Measurements from ENCODE around the gene GRM5.
"Not testable (repeated sequence)": the region's sequence is repeated elsewhere in the genome, so short reads cannot be mapped to it uniquely, and the experiment has no call there.

The GRM5 gene

DNA sequence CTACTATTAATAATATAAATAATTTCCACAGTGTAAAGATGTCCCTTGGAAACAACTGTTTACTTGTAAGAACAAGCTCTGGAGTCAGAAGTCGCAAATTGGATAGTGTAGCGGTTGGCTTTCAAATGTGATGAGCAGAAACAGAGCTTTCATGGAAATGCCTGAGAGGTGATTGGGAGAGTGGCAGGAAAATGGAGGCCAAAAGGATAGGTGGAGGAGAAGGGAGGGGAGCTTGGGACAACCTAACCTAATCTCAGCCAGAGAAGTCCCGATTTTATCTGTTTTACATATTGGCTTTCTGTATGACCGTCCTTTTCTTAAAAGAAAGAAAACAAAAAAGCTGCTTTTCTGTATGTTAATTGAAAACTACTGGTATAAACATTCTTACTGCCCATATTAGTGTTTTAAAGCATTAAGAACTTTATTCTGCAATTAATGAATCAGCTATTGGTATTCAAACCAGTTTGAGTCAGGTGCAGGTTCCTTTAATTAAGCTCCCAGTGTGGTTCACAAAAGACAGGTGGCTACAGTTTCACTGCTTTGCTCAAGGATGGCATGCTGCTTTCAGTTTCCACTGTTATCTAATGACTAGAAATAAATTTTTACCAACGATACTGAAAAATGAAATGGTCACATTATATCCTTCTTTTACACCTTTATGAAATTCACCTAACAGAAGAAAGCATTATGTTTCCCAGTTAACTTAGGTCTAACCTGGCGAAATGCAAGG is 117.8 kb downstream of the GRM5 start:
- not testable (repeated sequence) for H3K14ac ChIP-seq (ENCODE audit: low read length); H3K4ac ChIP-seq (ENCODE audit: low read length); H2BK5ac ChIP-seq (ENCODE audit: low read length); H2AFZ ChIP-seq (ENCODE audit: low read length); H3K9me3 ChIP-seq (replicated peaks in 1 of 2; ENCODE audit: control insufficient read depth in 2 of 2, insufficient read depth in 1 of 2, low read depth in 1 of 2, low read length in 2 of 2); H2BK15ac ChIP-seq (ENCODE audit: low read length); H4K91ac ChIP-seq (ENCODE audit: low read depth, low read length, poor library complexity); H2BK12ac ChIP-seq (ENCODE audit: low read length); H3K18ac ChIP-seq (ENCODE audit: low read length); H3K9ac ChIP-seq (ENCODE audit: low read depth, low read length, poor library complexity); H3K4me1 ChIP-seq (ENCODE audit: control insufficient read depth in 2 of 2, insufficient read depth in 1 of 2, low read depth in 1 of 2, low read length in 2 of 2); H3K4me3 ChIP-seq (ENCODE audit: low read length in 2 of 2); H3K4me2 ChIP-seq (ENCODE audit: insufficient read depth, low read length, poor library complexity, severe bottlenecking); H3K23ac ChIP-seq (ENCODE audit: low read depth, low read length, poor library complexity); H3K79me1 ChIP-seq (ENCODE audit: low read depth, low read length); H3K27ac ChIP-seq (replicated peaks; ENCODE audit: low read length); H4K8ac ChIP-seq (ENCODE audit: low read depth, low read length); DNase-seq (ENCODE audit: low spot score); H3K27me3 ChIP-seq (ENCODE audit: control insufficient read depth in 3 of 3, insufficient read depth in 3 of 3, low read depth in 1 of 3, low read length in 3 of 3); H3K36me3 ChIP-seq (replicated peaks in 1 of 2; ENCODE audit: control insufficient read depth in 2 of 2, insufficient read depth in 2 of 2, low read length in 2 of 2); H2AK5ac ChIP-seq (ENCODE audit: low read depth, low read length); H2BK120ac ChIP-seq (ENCODE audit: low read depth, low read length)
- no CpG with 5 or more reads among the region's 6 CpGs for WGBS, 2 donors (ENCODE audit: extremely low coverage in 2 of 2, insufficient read length in 2 of 2, insufficient replicate concordance in 1 of 2)

DNA sequence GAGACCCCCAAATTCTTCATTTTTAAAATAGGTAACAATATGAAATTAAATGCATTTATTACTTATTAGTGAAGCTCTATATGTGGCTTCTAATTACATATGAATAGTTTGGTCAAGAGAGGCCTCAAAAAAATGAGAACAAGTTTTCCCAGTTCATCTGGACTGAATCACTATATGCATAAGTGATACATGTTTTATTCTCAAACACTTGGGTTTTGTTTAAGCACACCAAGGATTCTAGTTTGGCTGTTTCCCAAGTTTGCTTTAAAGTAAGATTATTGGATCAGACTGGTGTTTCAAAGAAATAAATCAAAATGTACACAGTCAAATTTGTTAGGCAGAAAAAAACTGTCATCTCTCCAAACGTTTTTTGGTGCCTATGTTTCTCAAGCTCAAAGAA is 136.1 kb downstream of the GRM5 start:
- H3K4ac ChIP-seq (ENCODE audit: low read length); H2BK15ac ChIP-seq (ENCODE audit: low read length); H3K4me1 ChIP-seq (ENCODE audit: control insufficient read depth in 2 of 2, insufficient read depth in 1 of 2, low read depth in 1 of 2, low read length in 2 of 2); H3K23ac ChIP-seq (ENCODE audit: low read depth, low read length, poor library complexity); DNase-seq (ENCODE audit: low spot score); H3K4me3 ChIP-seq (ENCODE audit: low read length in 2 of 2); H3K79me1 ChIP-seq (ENCODE audit: low read depth, low read length); H4K91ac ChIP-seq (ENCODE audit: low read depth, low read length, poor library complexity); H3K36me3 ChIP-seq (replicated peaks in 1 of 2; ENCODE audit: control insufficient read depth in 2 of 2, insufficient read depth in 2 of 2, low read length in 2 of 2); H3K18ac ChIP-seq (ENCODE audit: low read length); H2AFZ ChIP-seq (ENCODE audit: low read length); H3K14ac ChIP-seq (ENCODE audit: low read length); H3K27ac ChIP-seq (replicated peaks; ENCODE audit: low read length); H3K27me3 ChIP-seq (ENCODE audit: control insufficient read depth in 3 of 3, insufficient read depth in 3 of 3, low read depth in 1 of 3, low read length in 3 of 3); H3K4me2 ChIP-seq (ENCODE audit: insufficient read depth, low read length, poor library complexity, severe bottlenecking); H3K9ac ChIP-seq (ENCODE audit: low read depth, low read length, poor library complexity); H4K8ac ChIP-seq (ENCODE audit: low read depth, low read length); H3K9me3 ChIP-seq (replicated peaks in 1 of 2; ENCODE audit: control insufficient read depth in 2 of 2, insufficient read depth in 1 of 2, low read depth in 1 of 2, low read length in 2 of 2); H2AK5ac ChIP-seq (ENCODE audit: low read depth, low read length); H2BK12ac ChIP-seq (ENCODE audit: low read length); H2BK5ac ChIP-seq (ENCODE audit: low read length); H2BK120ac ChIP-seq (ENCODE audit: low read depth, low read length): not testable (repeated sequence)
- WGBS, 2 donors (ENCODE audit: extremely low coverage in 2 of 2, insufficient read length in 2 of 2, insufficient replicate concordance in 1 of 2), result no CpG with 5 or more reads among the region's 1 CpG

DNA sequence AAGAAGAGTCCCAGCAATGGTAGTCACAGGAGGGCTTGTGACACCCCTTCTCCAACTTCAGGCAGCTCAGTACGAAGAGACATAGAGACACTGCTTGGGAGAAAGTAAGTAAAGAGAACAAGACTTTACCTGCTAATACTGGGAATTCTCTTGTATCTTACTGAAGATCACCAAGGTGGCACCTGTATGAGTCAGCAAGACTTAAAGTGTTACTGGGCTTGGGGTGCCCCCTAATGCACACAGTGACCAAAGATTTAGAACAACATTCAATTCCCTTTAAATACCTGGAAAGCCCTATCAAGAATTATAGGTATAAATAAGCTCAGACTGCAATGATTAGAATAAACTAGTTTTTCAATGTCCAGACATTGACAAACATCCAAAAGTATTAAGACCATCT is 148.7 kb downstream of the GRM5 start:
- H2BK5ac ChIP-seq (ENCODE audit: low read length); DNase-seq (ENCODE audit: low spot score); H3K27ac ChIP-seq (replicated peaks; ENCODE audit: low read length): not testable (repeated sequence)

DNA sequence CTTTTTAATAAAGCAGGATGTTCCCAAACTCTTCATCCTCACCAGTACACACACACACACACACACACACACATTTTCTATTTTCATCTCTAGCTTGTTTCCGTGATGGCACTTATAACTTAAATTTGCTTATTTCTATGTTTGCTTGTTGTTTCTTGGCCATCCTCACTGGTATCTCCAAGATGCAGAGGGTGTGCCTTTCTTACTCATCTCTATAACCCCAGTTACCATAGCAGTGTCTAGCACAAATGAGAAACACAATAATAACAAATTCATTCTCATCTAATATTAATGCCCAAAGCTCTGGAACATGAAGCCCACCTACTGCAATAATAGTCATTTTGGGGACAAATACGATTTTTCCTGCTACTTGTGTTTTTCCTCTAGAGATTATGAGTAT is 156.3 kb downstream of the GRM5 start:
- Histone ChIP-seq H3K79me1 (ENCODE audit: low read depth, low read length) (no peaks in the 10 kb centered on the region), H3K27me3 (ENCODE audit: control insufficient read depth in 3 of 3, insufficient read depth in 3 of 3, low read depth in 1 of 3, low read length in 3 of 3) (no peaks in the 10 kb centered on the region), H3K18ac (ENCODE audit: low read length) (no peak overlapping the region), H3K4me2 (ENCODE audit: insufficient read depth, low read length, poor library complexity, severe bottlenecking) (no peak overlapping the region), H3K23ac (ENCODE audit: low read depth, low read length, poor library complexity) (no peak overlapping the region), H3K36me3 (replicated peaks in 1 of 2; ENCODE audit: control insufficient read depth in 2 of 2, insufficient read depth in 2 of 2, low read length in 2 of 2) (no peaks in the 10 kb centered on the region), H3K4ac (ENCODE audit: low read length) (no peak overlapping the region), H3K27ac (replicated peaks; ENCODE audit: low read length) (no peak overlapping the region), H3K9ac (ENCODE audit: low read depth, low read length, poor library complexity) (no peak overlapping the region), H2AFZ (ENCODE audit: low read length) (no peak overlapping the region), H3K9me3 (replicated peaks in 1 of 2; ENCODE audit: control insufficient read depth in 2 of 2, insufficient read depth in 1 of 2, low read depth in 1 of 2, low read length in 2 of 2) (no peaks in the 10 kb centered on the region), H2BK5ac (ENCODE audit: low read length) (no peak overlapping the region), H3K4me3 (ENCODE audit: low read length in 2 of 2) (no peak overlapping the region), H4K91ac (ENCODE audit: low read depth, low read length, poor library complexity) (no peak overlapping the region), H2AK5ac (ENCODE audit: low read depth, low read length) (no peak overlapping the region), H2BK120ac (ENCODE audit: low read depth, low read length) (no peak overlapping the region), H3K4me1 (ENCODE audit: control insufficient read depth in 2 of 2, insufficient read depth in 1 of 2, low read depth in 1 of 2, low read length in 2 of 2) (no peaks in the 10 kb centered on the region), H2BK15ac (ENCODE audit: low read length) (no peak overlapping the region), H2BK12ac (ENCODE audit: low read length) (no peak overlapping the region), H4K8ac (ENCODE audit: low read depth, low read length) (no peak overlapping the region), H3K14ac (ENCODE audit: low read length) (no peak overlapping the region)
- no peak for DNase-seq (ENCODE audit: low spot score)
- no CpG with 5 or more reads among the region's 2 CpGs for WGBS, 2 donors (ENCODE audit: extremely low coverage in 2 of 2, insufficient read length in 2 of 2, insufficient replicate concordance in 1 of 2)

More for the DNA sequence above, 148.7 kb downstream of the GRM5 start:
- H3K9ac ChIP-seq (ENCODE audit: low read depth, low read length, poor library complexity); H3K36me3 ChIP-seq (replicated peaks in 1 of 2; ENCODE audit: control insufficient read depth in 2 of 2, insufficient read depth in 2 of 2, low read length in 2 of 2); H3K4me1 ChIP-seq (ENCODE audit: control insufficient read depth in 2 of 2, insufficient read depth in 1 of 2, low read depth in 1 of 2, low read length in 2 of 2); H3K18ac ChIP-seq (ENCODE audit: low read length); H3K23ac ChIP-seq (ENCODE audit: low read depth, low read length, poor library complexity); H3K79me1 ChIP-seq (ENCODE audit: low read depth, low read length); H2AK5ac ChIP-seq (ENCODE audit: low read depth, low read length); H2BK15ac ChIP-seq (ENCODE audit: low read length); H3K14ac ChIP-seq (ENCODE audit: low read length); H4K91ac ChIP-seq (ENCODE audit: low read depth, low read length, poor library complexity); H3K27me3 ChIP-seq (ENCODE audit: control insufficient read depth in 3 of 3, insufficient read depth in 3 of 3, low read depth in 1 of 3, low read length in 3 of 3); H3K4me2 ChIP-seq (ENCODE audit: insufficient read depth, low read length, poor library complexity, severe bottlenecking); H3K4ac ChIP-seq (ENCODE audit: low read length); H2BK120ac ChIP-seq (ENCODE audit: low read depth, low read length); H2BK12ac ChIP-seq (ENCODE audit: low read length); H3K4me3 ChIP-seq (ENCODE audit: low read length in 2 of 2); H4K8ac ChIP-seq (ENCODE audit: low read depth, low read length); H3K9me3 ChIP-seq (replicated peaks in 1 of 2; ENCODE audit: control insufficient read depth in 2 of 2, insufficient read depth in 1 of 2, low read depth in 1 of 2, low read length in 2 of 2); H2AFZ ChIP-seq (ENCODE audit: low read length): not testable (repeated sequence)
- WGBS, 2 donors (ENCODE audit: extremely low coverage in 2 of 2, insufficient read length in 2 of 2, insufficient replicate concordance in 1 of 2), result no CpG with 5 or more reads among the region's 1 CpG

Data from neuronal stem cell (in vitro differentiated cells).